GM18858 (cell line): ENCODE measurements around the gene DDAH1.

ENCODE experiments used
- ATAC-seq: cut with Tn5 transposase; IDR thresholded peaks from one replicate; pipeline ENCODE4 v1.9.1; 2021; ENCODE audit not compliant: unreplicated experiment

Gene DDAH1

GRCh38 chr1:85333186-85333585 lies 131.8 kb downstream of the DDAH1 start:
- no peak for ATAC-seq

- no peak for ATAC-seq
Observed at GRCh38 chr1:85332575-85332974, 132.4 kb downstream of the DDAH1 start.

GRCh38 chr1:85330711-85331290 lies 134.2 kb downstream of the DDAH1 start:
- peak; percentile 44 for ATAC-seq

- no peak for ATAC-seq
Observed at GRCh38 chr1:85330214-85330631, 134.7 kb downstream of the DDAH1 start.

- ATAC-seq: no peak
Observed at GRCh38 chr1:85328713-85329397, 136.1 kb downstream of the DDAH1 start.

GRCh38 chr1:85327759-85328158 lies 137.2 kb downstream of the DDAH1 start:
- no peak for ATAC-seq

GRCh38 chr1:85326851-85327250 lies 138.1 kb downstream of the DDAH1 start:
- no peak for ATAC-seq

- ATAC-seq: no peak
Observed at GRCh38 chr1:85326336-85326735, 138.6 kb downstream of the DDAH1 start.

GRCh38 chr1:85325920-85326319 lies 139.0 kb downstream of the DDAH1 start:
- no peak for ATAC-seq

GRCh38 chr1:85323770-85324169 lies 141.2 kb downstream of the DDAH1 start:
- ATAC-seq: no peak

- no peak for ATAC-seq
Observed at GRCh38 chr1:85322655-85323054, 142.3 kb downstream of the DDAH1 start.

GRCh38 chr1:85321237-85321964 lies 143.6 kb downstream of the DDAH1 start:
- ATAC-seq: peak; percentile 73

- no peak for ATAC-seq
Observed at GRCh38 chr1:85320371-85321131, 144.4 kb downstream of the DDAH1 start.

GRCh38 chr1:85319931-85320330 lies 145.0 kb downstream of the DDAH1 start:
- ATAC-seq: no peak

GRCh38 chr1:85319491-85319890 lies 145.5 kb downstream of the DDAH1 start:
- no peak for ATAC-seq

GRCh38 chr1:85318217-85318616 lies 146.7 kb downstream of the DDAH1 start:
- no peak for ATAC-seq

GRCh38 chr1:85317560-85317959 lies 147.4 kb downstream of the DDAH1 start:
- ATAC-seq: no peak

GRCh38 chr1:85316321-85316720 lies 148.6 kb downstream of the DDAH1 start:
- no peak for ATAC-seq

GRCh38 chr1:85315789-85316188 lies 149.2 kb downstream of the DDAH1 start:
- ATAC-seq: no peak

- ATAC-seq: no peak
Observed at GRCh38 chr1:85314726-85315125, 150.2 kb downstream of the DDAH1 start.

GRCh38 chr1:85313888-85314696 lies 150.9 kb downstream of the DDAH1 start:
- no peak for ATAC-seq
